K562 (cell line): ENCODE data around the gene C4orf50. TPM values are rescaled to one million over a fixed set of nuclear protein-coding genes. Genes with fewer than 3 reads are reported as not detected.

ENCODE experiments used
- ATAC-seq: fragments of 200-7000 bp; cut with Tn5 transposase; 3 replicates; pipeline ENCODE4 v1.9.1; 2020; ENCODE audit warnings: moderate library complexity
- BruUV-seq: library from RNA; stranded (reverse); fragments of 400-500 nt; replicated peaks from 2 replicates; lab custom pipeline; 2021; lab: Mats Ljungman, UMichigan
- CTCF ChIA-PET: fragments of 300-600 bp; formaldehyde crosslinking; extraction: SDS; loops from one replicate; lab custom pipeline; 2021; ENCODE audit warnings: low intra/inter-chr PET ratio; lab: Yijun Ruan, JAX
- POLR2A ChIA-PET: fragments of 300-600, 350-650 bp; sonication (Branson Sonifier 250); formaldehyde crosslinking; extraction: SDS; loops from one replicate; lab custom pipeline; 2021; ENCODE audit warnings: antibody characterized with exemption, inconsistent platforms; lab: Yijun Ruan, JAX
- DNase-seq, 4 experiments: peaks; one replicate each; pipeline versions ENCODE4 v3.0.0 to v3.0.0-alpha.2; 2011 to 2018; ENCODE audit warnings: low spot score in 3 of 4, mixed read lengths in 3 of 4; ENCODE audit errors: extremely low read depth in 1 of 4
- FAIRE-seq: peaks from 2 replicates; lab custom pipeline; 2011; peaks lifted over from hg19 to GRCh38; lab: Jason Lieb, UNC
- H2AFZ ChIP-seq: 2 replicates; pipeline ENCODE4 v1.6.0; 2011; ENCODE audit warnings: low read depth, low read length, control low read depth, inconsistent platforms
- H3K27ac ChIP-seq: fragments of 200-600 bp; 3 replicates; pipeline ENCODE4 v1.8.0; 2011; ENCODE audit warnings: low read depth, mild to moderate bottlenecking, control low read depth, inconsistent platforms, low read length, moderate library complexity, mixed read lengths; ENCODE audit errors: extremely low read depth
- H3K27me3 ChIP-seq, 2 experiments: fragments of 300-600 bp in 1 of 2; 2 replicates in 1 of 2; 3 replicates in 1 of 2; pipeline versions ENCODE4 v1.6.0 to v1.8.0; 2011; ENCODE audit warnings: inconsistent platforms in 2 of 2, low read length in 2 of 2, mild to moderate bottlenecking in 1 of 2, mixed read lengths in 1 of 2, moderate library complexity in 1 of 2; ENCODE audit not compliant: control insufficient read depth in 2 of 2, insufficient read depth in 2 of 2
- H3K36me3 ChIP-seq: fragments of 300-600 bp; 3 replicates; pipeline ENCODE4 v1.8.0; 2011; ENCODE audit warnings: mild to moderate bottlenecking, low read length, inconsistent platforms; ENCODE audit not compliant: control insufficient read depth, insufficient read depth
- H3K4me1 ChIP-seq, 2 experiments: fragments of 200-600 bp in 1 of 2; replicated peaks in 1 of 2; 2 replicates in 1 of 2; 3 replicates in 1 of 2; pipeline versions ENCODE4 v1.5.1 to v1.8.0; 2011; ENCODE audit warnings: inconsistent platforms in 2 of 2, low read length in 2 of 2, mild to moderate bottlenecking in 1 of 2, mixed read lengths in 1 of 2, moderate library complexity in 1 of 2; ENCODE audit not compliant: control insufficient read depth in 2 of 2, insufficient read depth in 2 of 2
- H3K4me2 ChIP-seq: 2 replicates; pipeline ENCODE4 v1.6.1; 2011; ENCODE audit warnings: low read length, control low read depth, inconsistent platforms, mixed read lengths; ENCODE audit not compliant: insufficient read depth
- H3K4me3 ChIP-seq: fragments of 200-600 bp; sonication (generic), shearing (Covaris generic); 2 replicates; pipeline ENCODE4 v1.5.1; 2016; ENCODE audit warnings: control low read depth, inconsistent platforms
- H3K79me2 ChIP-seq: fragments of 200-600 bp; 3 replicates; pipeline ENCODE4 v1.8.0; 2011; ENCODE audit warnings: low read length, inconsistent platforms; ENCODE audit not compliant: control insufficient read depth, insufficient read depth
- H3K9ac ChIP-seq, 2 experiments: 2 replicates each; pipeline versions ENCODE4 v1.6.0 to v1.6.1; 2011; ENCODE audit warnings: low read depth in 2 of 2, low read length in 2 of 2, control low read depth in 1 of 2, inconsistent platforms in 1 of 2, mild to moderate bottlenecking in 1 of 2, mixed read lengths in 1 of 2; ENCODE audit not compliant: insufficient read depth in 1 of 2
- H3K9me1 ChIP-seq: one replicate; pipeline ENCODE4 v1.6.0; 2011; ENCODE audit warnings: inconsistent platforms, mild to moderate bottlenecking, low read length, moderate library complexity; ENCODE audit not compliant: control insufficient read depth, insufficient read depth
- H3K9me3 ChIP-seq: replicated peaks from 2 replicates; pipeline ENCODE4 v1.5.1; 2011; ENCODE audit warnings: low read depth, low read length, inconsistent platforms; ENCODE audit not compliant: control insufficient read depth, insufficient read depth
- H4K20me1 ChIP-seq: replicated peaks from 2 replicates; pipeline ENCODE4 v1.6.1; 2011; ENCODE audit warnings: low read length, inconsistent platforms, mixed read lengths; ENCODE audit not compliant: control insufficient read depth, insufficient read depth
- FOXK2 ChIP-seq, 2 experiments: fragments of 450-650 bp; IDR thresholded peaks in 1 of 2; conservative IDR thresholded peaks in 1 of 2; 2 replicates each; pipeline ENCODE4 v1.6.1; 2016; ENCODE audit warnings: low read depth in 2 of 2, mild to moderate bottlenecking in 1 of 2
- HDGF ChIP-seq: fragments of 450-650 bp; IDR thresholded peaks from 2 replicates; pipeline ENCODE4 v1.6.1; 2016
- KLF16 ChIP-seq: IDR thresholded peaks from 2 replicates; pipeline ENCODE4 v1.6.1; 2016; ENCODE audit warnings: antibody characterized with exemption
- MTF1 ChIP-seq: fragments of 250-450 bp; sonication (Bioruptor Pico); IDR thresholded peaks from 2 replicates; pipeline ENCODE4 v1.9.0; 2021; ENCODE audit warnings: moderate library complexity, mild to moderate bottlenecking, inconsistent platforms, borderline replicate concordance
- RBM15 ChIP-seq: fragments of 200-400 bp; formaldehyde crosslinking; IDR thresholded peaks from 2 replicates; pipeline ENCODE4 v1.6.1; 2018; ENCODE audit warnings: mild to moderate bottlenecking, low read length, moderate library complexity; ENCODE audit not compliant: insufficient read depth
- SMARCA4 ChIP-seq: fragments of 450-650 bp; IDR thresholded peaks from 2 replicates; pipeline ENCODE4 v1.6.1; 2016
- TFAM ChIP-seq: fragments of 250-450 bp; sonication (Bioruptor Pico); conservative IDR thresholded peaks from 2 replicates; pipeline ENCODE4 v1.5.0; 2021; ENCODE audit warnings: mild to moderate bottlenecking, moderate library complexity
- ZNF699 ChIP-seq: fragments of 250-450 bp; sonication (Bioruptor Pico); IDR thresholded peaks from 2 replicates; pipeline ENCODE4 v1.8.0; 2021; ENCODE audit warnings: mild to moderate bottlenecking, moderate library complexity; ENCODE audit not compliant: insufficient replicate concordance
- ZSCAN32 ChIP-seq: fragments of 450-650 bp; formaldehyde crosslinking; IDR thresholded peaks from 2 replicates; pipeline ENCODE4 v1.4.0; 2020; ENCODE audit warnings: mild to moderate bottlenecking, moderate library complexity
- WGBS: fragments of 100-300 bp; shearing (Covaris generic); methylation state at CpG from one replicate; pipeline ENCODE4 v1.1.6; 2016; ENCODE audit warnings: low coverage, mixed read lengths; ENCODE audit not compliant: insufficient coverage; ENCODE audit errors: missing lambda C conversion rate; 5-methylcytosine and 5-hydroxymethylcytosine counted together
- in situ Hi-C: fragments of 300-500 bp; cut with MboI; formaldehyde crosslinking; loops from 4 replicates; pipeline ENCODE4 v1.15.0; 2018; ENCODE audit warnings: inconsistent platforms, mixed read lengths
- intact Hi-C: fragments of 100-400 bp; cut with micrococcal nuclease; formaldehyde crosslinking; loops from 2 replicates; pipeline ENCODE4 v1.14.2; 2022
- polyA plus RNA-seq, 8 experiments: library from polyadenylated mRNA; depleted of rRNA in 4 of 8; stranded (reverse) in 5 of 8; unstranded in 3 of 8; fragments of >200 nt; fragmentation: Nextera tagmentation in 2 of 8; fragmentation: Illumina TruSeq in 1 of 8; extraction: Ambion mirVana in 2 of 8; extraction: Trizol in 1 of 8; gene quantifications; 2 replicates each; pipeline versions ENCODE4 v1.2.1 to v1.2.3, GENCODE V29; 2011 to 2014; ENCODE audit warnings: inconsistent platforms in 1 of 8, missing spikeins in 1 of 8
- total RNA-seq, 7 experiments: library from RNA; depleted of rRNA in 6 of 7; stranded (reverse); fragments of >200 nt in 6 of 7; fragmentation: Illumina TruSeq in 2 of 7; extraction: Trizol in 2 of 7; gene quantifications; 2 replicates each; pipeline versions ENCODE4 v1.2.1 to v1.2.3, GENCODE V29; 2011 to 2021; ENCODE audit warnings: low replicate concordance in 1 of 7
- TF ChIP-seq, protein P1 (sequence below): sonication (generic); formaldehyde crosslinking; IDR thresholded peaks from 2 replicates; pipeline ENCODE4 v1.9.0; 2022; ENCODE audit warnings: mild to moderate bottlenecking, missing genetic modification reagents
- TF ChIP-seq, protein P2 (sequence below): IDR thresholded peaks from 2 replicates; pipeline ENCODE4 v1.6.1; 2011; ENCODE audit not compliant: insufficient read length; ENCODE audit errors: extremely low read depth
- TF ChIP-seq, protein P3 (sequence below): fragments of 450-650 bp; IDR thresholded peaks from 2 replicates; pipeline ENCODE4 v1.6.1; 2016; ENCODE audit warnings: missing biosample characterization, missing genetic modification characterization

The C4orf50 gene
- total and polyA plus RNA-seq, 9 of the 15 experiments (the other 6 are each of a cell fraction or from before 2014, with no cell fraction given), result not detected

DNA sequence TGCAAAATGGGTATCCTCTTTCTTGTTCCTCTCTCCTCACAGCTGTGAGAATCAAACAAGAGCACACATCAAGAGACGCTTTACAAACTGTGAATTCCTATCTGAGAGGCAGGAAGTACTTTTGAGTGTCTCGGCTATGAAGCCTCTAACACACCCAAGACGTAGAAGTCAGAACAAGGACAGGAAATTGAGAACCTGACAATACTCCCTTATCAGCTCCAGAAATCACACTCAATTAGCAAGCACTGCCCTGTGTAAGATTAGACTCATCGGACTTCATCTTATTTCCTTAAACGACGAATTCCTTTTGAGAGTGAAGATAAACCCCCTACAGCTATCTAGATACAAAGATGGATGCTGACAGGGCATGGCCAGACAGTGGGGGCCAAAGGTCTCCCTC lies 74.7 kb downstream of the C4orf50 start:
- FAIRE-seq, result no peak
- Histone ChIP-seq H3K4me3 (no peak overlapping the region), H3K4me2 (no peak overlapping the region), H3K27ac (no peak overlapping the region), H3K4me1 (no peaks in the 10 kb centered on the region; a peak in 1 of 5 replicates), H3K9me1 (no peaks in the 10 kb centered on the region), H3K36me3 (no peaks in the 10 kb centered on the region), H3K9me3 (no peaks in the 10 kb centered on the region), H2AFZ (no peak overlapping the region), H3K79me2 (no peaks in the 10 kb centered on the region), H3K9ac (no peak overlapping the region), H3K27me3 (peaks cover 0 to 7% of the 10 kb centered on the region in 2 experiments; a peak in 1 of 5 replicates), H4K20me1 (no peaks in the 10 kb centered on the region)
- CTCF ChIA-PET, result interaction anchor here (0.7 kb wide), 1 partner anchor 1422 kb away, joined by 3 read pairs; no protein-coding TSS in a partner anchor
- no TSS peak for BruUV-seq
- WGBS, result 0% methylated on average over 6 of the region's 6 CpGs
- no peak for DNase-seq
- POLR2A ChIA-PET, result interaction anchor here (0.8 to 1.4 kb wide), 3 partner anchors 9 to 135 kb away, joined by 3 to 5 read pairs (median 3); no protein-coding TSS in a partner anchor
- no peak for ATAC-seq
- in situ Hi-C loops, result no loop called here
- no peak for TF ChIP-seq FOXK2 (conservative IDR thresholded peaks at IDR 0.05 in 1 of 2, IDR thresholded peaks at IDR 0.05 in 1 of 2; ENCODE audit: low read depth in 2 of 2)
- intact Hi-C loops, result no loop called here

DNA sequence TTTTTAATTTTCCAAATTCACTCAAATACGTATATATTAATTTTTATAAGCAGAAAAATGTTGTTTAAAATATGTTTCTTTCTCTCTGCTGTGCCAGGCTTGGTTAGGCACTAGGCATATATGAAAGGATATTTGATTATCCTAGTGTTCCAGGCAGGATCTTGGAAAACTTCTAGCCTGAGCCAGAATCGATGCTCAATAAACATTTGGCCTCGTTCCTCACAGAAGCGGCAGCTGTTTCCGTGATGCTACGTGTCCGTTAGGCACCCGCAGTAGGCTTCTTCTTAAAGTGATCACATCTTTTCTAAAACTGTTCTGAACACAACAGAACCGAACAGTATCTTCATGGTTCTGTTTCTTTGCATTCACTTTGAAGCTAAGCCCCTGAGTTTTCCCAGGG lies 75.3 kb downstream of the C4orf50 start:
- no peak for FAIRE-seq
- H3K4me3 ChIP-seq, result no peak overlapping the region
- ATAC-seq, result no peak
- in situ Hi-C loops, result no loop called here
- CTCF ChIA-PET, result no interaction called here
- no peak for DNase-seq
- no peaks in the 10 kb centered on the region for H4K20me1 ChIP-seq
- WGBS, result 0% methylated on average over 9 of the region's 9 CpGs
- POLR2A ChIA-PET, result interaction anchor here (0.8 to 1.3 kb wide), 2 partner anchors 8 to 134 kb away, joined by 3 to 5 read pairs; no protein-coding TSS in a partner anchor
- peaks cover 0 to 7% of the 10 kb centered on the region in 2 experiments; a peak in 1 of 5 replicates for H3K27me3 ChIP-seq
- TF ChIP-seq MTF1 (CRISPR knock-in tag), result no peak
- no peak for TF ChIP-seq KLF16
- TF ChIP-seq SMARCA4, result no peak
- TF ChIP-seq ZSCAN32, result no peak
- TF ChIP-seq, protein P1, sequence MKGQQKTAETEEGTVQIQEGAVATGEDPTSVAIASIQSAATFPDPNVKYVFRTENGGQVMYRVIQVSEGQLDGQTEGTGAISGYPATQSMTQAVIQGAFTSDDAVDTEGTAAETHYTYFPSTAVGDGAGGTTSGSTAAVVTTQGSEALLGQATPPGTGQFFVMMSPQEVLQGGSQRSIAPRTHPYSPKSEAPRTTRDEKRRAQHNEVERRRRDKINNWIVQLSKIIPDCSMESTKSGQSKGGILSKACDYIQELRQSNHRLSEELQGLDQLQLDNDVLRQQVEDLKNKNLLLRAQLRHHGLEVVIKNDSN, result no peak
- TF ChIP-seq RBM15, result no peak
- TF ChIP-seq, protein P2, sequence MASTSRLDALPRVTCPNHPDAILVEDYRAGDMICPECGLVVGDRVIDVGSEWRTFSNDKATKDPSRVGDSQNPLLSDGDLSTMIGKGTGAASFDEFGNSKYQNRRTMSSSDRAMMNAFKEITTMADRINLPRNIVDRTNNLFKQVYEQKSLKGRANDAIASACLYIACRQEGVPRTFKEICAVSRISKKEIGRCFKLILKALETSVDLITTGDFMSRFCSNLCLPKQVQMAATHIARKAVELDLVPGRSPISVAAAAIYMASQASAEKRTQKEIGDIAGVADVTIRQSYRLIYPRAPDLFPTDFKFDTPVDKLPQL, result no peak
- no peak for TF ChIP-seq TFAM (CRISPR knock-in tag)
- TF ChIP-seq, protein P3, sequence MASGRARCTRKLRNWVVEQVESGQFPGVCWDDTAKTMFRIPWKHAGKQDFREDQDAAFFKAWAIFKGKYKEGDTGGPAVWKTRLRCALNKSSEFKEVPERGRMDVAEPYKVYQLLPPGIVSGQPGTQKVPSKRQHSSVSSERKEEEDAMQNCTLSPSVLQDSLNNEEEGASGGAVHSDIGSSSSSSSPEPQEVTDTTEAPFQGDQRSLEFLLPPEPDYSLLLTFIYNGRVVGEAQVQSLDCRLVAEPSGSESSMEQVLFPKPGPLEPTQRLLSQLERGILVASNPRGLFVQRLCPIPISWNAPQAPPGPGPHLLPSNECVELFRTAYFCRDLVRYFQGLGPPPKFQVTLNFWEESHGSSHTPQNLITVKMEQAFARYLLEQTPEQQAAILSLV, result no peak
- no peak for TF ChIP-seq HDGF
- no peak for TF ChIP-seq ZNF699
- BruUV-seq, result no TSS peak
- no peak overlapping the region for H3K9ac ChIP-seq
- no peaks in the 10 kb centered on the region for H3K9me1 ChIP-seq
- no peaks in the 10 kb centered on the region; a peak in 1 of 5 replicates for H3K4me1 ChIP-seq
- H3K36me3 ChIP-seq, result no peaks in the 10 kb centered on the region
- H3K79me2 ChIP-seq, result no peaks in the 10 kb centered on the region
- no peak overlapping the region for H3K4me2 ChIP-seq
- no peak overlapping the region for H3K27ac ChIP-seq
- intact Hi-C loops, result no loop called here
- H3K9me3 ChIP-seq, result no peaks in the 10 kb centered on the region
- H2AFZ ChIP-seq, result no peak overlapping the region
